Measurements from ENCODE around the gene SRP68. TPM values are rescaled to one million over a fixed set of nuclear protein-coding genes. Genes with fewer than 3 reads are reported as not detected.
"Not testable (repeated sequence)": the region's sequence is repeated elsewhere in the genome, so short reads cannot be mapped to it uniquely, and the experiment has no call there.

The SRP68 gene
- total RNA-seq, 2 experiments from 2014 or later: 81.6 to 83.0 TPM

DNA sequence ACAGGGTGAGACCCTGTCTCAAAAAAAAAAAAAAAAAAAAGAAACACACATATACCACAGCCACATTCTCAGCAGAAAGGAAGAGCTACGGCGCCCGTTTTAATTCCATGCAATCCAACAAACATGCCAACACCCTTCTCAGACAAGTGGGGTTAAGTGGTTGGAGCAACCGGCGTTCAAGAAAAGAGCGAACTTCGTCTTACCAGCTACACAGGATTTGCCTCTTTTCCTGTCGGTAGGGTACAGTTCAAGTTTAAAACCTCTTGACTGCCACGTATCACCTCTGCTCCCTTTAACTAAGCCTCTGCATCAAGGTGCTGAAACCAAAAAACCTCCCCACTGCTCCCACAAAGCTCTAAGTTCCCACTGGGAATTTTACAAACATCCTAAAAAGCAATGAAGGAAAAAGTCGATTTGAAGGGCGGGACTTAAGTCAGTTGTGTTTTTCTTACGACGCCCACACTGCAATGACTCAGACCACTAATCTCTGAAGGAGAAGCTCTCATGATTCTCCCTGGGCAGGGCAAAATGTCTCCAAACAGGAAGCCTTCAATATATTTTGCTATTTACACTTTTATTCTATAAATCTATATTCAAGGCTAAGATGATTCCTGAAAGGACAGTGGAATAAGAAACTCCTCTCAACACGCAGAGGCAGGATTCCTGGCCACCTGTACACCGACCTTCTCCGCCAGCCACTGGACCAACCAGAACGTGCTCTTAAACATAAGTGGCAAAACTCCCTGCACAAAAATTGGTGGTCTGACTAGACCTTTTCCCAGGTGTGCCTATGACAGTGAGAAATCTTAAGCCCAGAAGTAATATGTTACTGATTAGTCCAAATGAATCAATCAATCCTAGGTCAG, 18.8 kb downstream of the SRP68 start:
- no peaks in the 10 kb centered on the region for H3K4me1 Mint-ChIP-seq
- H3K27ac Mint-ChIP-seq: no peak overlapping the region
- POLR2A ChIA-PET: interaction anchor here (0.6 to 0.7 kb wide), 2 partner anchors 81 to 428 kb away, joined by 7 to 8 read pairs; no protein-coding TSS in a partner anchor
- H3K9me3 Mint-ChIP-seq: no peaks in the 10 kb centered on the region
- peaks cover 20% of the 10 kb centered on the region for H3K36me3 Mint-ChIP-seq
- H3K27me3 Mint-ChIP-seq: no peaks in the 10 kb centered on the region
- DNase-seq (no peak), ATAC-seq (ENCODE audit: low read depth) (no peak)
- H3K4me3 Mint-ChIP-seq: no peak overlapping the region

- no peak for ATAC-seq (ENCODE audit: low read depth)
- no peak overlapping the region for H3K4me3 Mint-ChIP-seq
- peaks cover 4% of the 10 kb centered on the region for H3K4me1 Mint-ChIP-seq
- H3K9me3 Mint-ChIP-seq: no peaks in the 10 kb centered on the region
- H3K36me3 Mint-ChIP-seq: peaks cover 19% of the 10 kb centered on the region
- DNase-seq: no peak
- no peak overlapping the region for H3K27ac Mint-ChIP-seq
- H3K27me3 Mint-ChIP-seq: no peaks in the 10 kb centered on the region
- POLR2A ChIA-PET: no interaction called here
Observed at GRCh38 chr17:76051561-76051960, 20.8 kb downstream of the SRP68 start.

DNA sequence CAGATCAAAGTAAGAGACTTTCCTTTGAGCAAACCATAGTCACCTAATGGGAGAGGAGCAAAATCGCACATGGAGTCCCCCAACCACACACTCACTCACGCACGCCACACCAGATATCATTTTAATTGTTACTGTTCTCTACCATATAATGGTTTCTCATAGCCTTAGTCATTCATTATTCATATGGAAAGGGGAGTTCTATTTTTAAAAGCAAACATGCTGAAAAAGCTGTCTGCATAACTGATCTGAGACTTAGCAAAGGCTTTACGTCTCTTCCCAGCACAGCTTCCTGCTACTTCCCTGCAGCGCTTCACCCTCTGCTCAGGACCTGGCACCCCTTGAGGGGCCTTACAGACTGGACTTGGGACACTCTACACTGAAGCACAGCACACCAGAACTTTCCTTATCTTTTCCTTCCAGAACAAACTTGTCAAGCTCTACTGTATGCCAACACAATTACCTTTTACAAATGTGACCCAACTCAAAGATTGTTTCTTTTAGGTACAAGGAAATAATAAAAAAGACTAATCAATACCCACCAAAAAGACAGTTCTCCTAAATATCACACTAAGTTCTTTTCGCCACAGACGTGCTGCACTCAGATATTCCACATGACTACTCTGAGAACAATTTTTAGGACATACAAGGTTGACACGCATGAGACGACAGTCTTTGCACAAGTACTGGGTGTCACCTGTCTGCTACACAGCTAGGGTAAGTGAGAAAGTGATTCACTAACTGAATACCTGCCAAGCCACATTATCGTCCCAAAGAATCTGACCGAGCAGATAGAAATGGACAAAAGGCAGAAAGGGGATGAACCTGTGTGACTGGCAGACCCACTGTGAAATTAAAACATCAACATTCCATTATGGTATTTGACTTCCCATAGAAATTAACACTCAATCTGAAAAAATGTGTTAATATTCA, 21.5 kb downstream of the SRP68 start:
- H3K36me3 Mint-ChIP-seq: peaks cover 19% of the 10 kb centered on the region
- POLR2A ChIA-PET: interaction anchor here (0.5 kb wide), 1 partner anchor 151 kb away, joined by 3 read pairs; no protein-coding TSS in a partner anchor

DNA sequence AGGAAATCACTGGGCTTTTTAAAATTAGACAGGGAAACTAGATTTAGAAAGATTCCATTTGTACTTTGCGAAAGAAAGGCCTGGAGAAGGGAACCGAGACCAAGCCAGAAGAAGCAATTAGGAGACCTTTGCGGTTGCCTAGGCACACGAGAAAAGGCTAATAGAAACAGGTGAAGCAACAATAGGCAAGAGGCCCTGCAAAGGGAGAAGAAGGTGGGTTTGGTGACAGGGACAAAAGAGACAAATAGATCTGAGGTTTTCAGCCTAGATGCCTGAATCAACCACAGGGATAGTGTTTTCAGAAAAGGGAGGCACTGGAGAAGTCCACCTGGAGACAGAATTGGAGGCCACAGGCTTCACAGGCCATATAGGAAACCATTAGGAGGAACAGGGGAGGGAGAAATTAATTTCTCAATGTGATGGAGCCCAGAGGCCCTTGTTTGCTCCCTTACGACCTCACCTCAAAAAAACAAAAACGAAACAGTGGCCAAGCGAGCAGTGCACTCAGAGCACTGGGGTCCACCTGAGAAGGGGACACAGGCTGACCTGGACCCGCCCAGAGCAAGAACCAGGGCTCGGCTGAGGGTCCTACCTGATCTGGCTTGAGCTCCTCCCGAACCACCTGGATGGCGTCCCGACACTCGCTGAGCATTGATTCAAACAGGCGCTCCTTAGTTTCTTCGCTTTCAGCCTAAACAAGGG, 22.3 kb downstream of the SRP68 start:
- DNase-seq (no peak), ATAC-seq (ENCODE audit: low read depth) (no peak)
- Mint-ChIP-seq H3K27ac (no peak overlapping the region), H3K27me3 (no peaks in the 10 kb centered on the region), H3K36me3 (peaks cover 25% of the 10 kb centered on the region), H3K4me3 (no peak overlapping the region), H3K9me3 (no peaks in the 10 kb centered on the region), H3K4me1 (peaks cover 4% of the 10 kb centered on the region)
- POLR2A ChIA-PET: no interaction called here

More for the DNA sequence above, 21.5 kb downstream of the SRP68 start:
- ATAC-seq (ENCODE audit: low read depth) (no peak), DNase-seq (no peak)
- no peaks in the 10 kb centered on the region for H3K9me3 Mint-ChIP-seq
- H3K27me3 Mint-ChIP-seq: no peaks in the 10 kb centered on the region
- no peak overlapping the region for H3K27ac Mint-ChIP-seq
- no peak overlapping the region for H3K4me3 Mint-ChIP-seq
- H3K4me1 Mint-ChIP-seq: peaks cover 4% of the 10 kb centered on the region

DNA sequence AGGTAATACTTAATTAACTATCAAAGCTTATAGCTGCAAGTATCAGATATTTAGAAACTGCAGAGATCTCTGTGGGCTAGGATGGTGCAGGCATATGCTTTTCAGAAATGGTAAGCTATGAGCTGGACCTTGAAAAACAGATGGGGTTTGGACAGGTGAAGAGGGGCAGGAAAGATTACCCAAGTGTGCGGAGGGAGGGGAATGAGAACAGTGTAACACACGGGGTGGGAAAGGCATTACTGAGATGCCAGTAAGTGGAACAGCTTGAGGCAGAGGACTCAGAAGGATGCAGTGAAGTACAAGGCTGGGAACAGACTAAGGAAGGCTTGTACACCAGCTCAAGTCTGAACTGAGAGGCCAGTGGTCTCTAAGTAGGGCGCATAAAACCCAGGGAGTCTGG, 23.1 kb downstream of the SRP68 start:
- Mint-ChIP-seq H3K4me1 (peaks cover 4% of the 10 kb centered on the region), H3K36me3 (peaks cover 26% of the 10 kb centered on the region), H3K4me3 (no peak overlapping the region), H3K27ac (no peak overlapping the region), H3K9me3 (no peaks in the 10 kb centered on the region), H3K27me3 (no peaks in the 10 kb centered on the region)
- no peak for DNase-seq
- POLR2A ChIA-PET: no interaction called here
- no peak for ATAC-seq (ENCODE audit: low read depth)

- no peak for DNase-seq
- peaks cover 4% of the 10 kb centered on the region for H3K4me1 Mint-ChIP-seq
- no peaks in the 10 kb centered on the region for H3K27me3 Mint-ChIP-seq
- H3K27ac Mint-ChIP-seq: no peak overlapping the region
- POLR2A ChIA-PET: no interaction called here
- no peak overlapping the region for H3K4me3 Mint-ChIP-seq
- H3K36me3 Mint-ChIP-seq: peaks cover 24% of the 10 kb centered on the region
- no peak for ATAC-seq (ENCODE audit: low read depth)
- H3K9me3 Mint-ChIP-seq: no peaks in the 10 kb centered on the region
Observed at GRCh38 chr17:76048711-76049110, 23.6 kb downstream of the SRP68 start.

GRCh38 chr17:76048025-76048605, 24.2 kb downstream of the SRP68 start:
- POLR2A ChIA-PET: no interaction called here
- Mint-ChIP-seq H3K9me3 (no peaks in the 10 kb centered on the region), H3K36me3 (peaks cover 27% of the 10 kb centered on the region), H3K4me1 (peaks cover 4% of the 10 kb centered on the region), H3K27ac (peak overlapping the region; percentile 30), H3K27me3 (no peaks in the 10 kb centered on the region), H3K4me3 (no peak overlapping the region)
- ATAC-seq (ENCODE audit: low read depth) (no peak), DNase-seq (no peak)

- Mint-ChIP-seq H3K36me3 (peaks cover 34% of the 10 kb centered on the region), H3K4me1 (peaks cover 4% of the 10 kb centered on the region), H3K4me3 (no peak overlapping the region), H3K27me3 (no peaks in the 10 kb centered on the region), H3K27ac (no peak overlapping the region), H3K9me3 (no peaks in the 10 kb centered on the region)
- no peak for DNase-seq
- POLR2A ChIA-PET: interaction anchor here (0.6 kb wide), 1 partner anchor 58 kb away, joined by 4 read pairs; no protein-coding TSS in a partner anchor
- no peak for ATAC-seq (ENCODE audit: low read depth)
Observed at GRCh38 chr17:76046064-76046463, 26.3 kb downstream of the SRP68 start.

DNA sequence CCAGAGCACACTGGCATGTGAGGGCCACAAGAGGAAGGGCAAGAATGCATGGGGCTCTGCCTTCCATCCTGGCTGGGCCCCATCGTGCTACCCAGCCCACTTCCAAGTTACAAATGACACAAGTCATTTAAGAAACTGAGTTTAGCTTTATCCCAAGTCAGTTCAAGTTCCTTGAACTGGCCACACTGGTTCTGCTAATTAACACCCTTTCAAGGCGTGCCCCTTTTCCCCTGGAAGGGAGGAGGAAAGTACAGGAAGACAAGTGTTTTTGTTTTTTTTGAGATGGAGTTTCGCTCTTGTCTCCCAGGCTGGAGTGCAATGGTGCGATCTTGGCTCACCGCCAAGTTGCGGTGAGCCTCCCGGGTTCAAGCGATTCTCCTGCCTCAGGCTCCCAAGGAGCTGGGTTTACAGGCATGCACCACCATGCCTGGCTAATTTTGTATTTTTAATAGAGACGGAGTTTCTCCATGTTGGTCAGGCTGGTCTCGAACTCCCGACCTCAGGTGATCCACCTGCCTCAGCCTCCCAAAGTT, 27.8 kb downstream of the SRP68 start:
- H3K4me1 Mint-ChIP-seq; H3K9me3 Mint-ChIP-seq; H3K27ac Mint-ChIP-seq; POLR2A ChIA-PET; H3K4me3 Mint-ChIP-seq; ATAC-seq (ENCODE audit: low read depth); H3K27me3 Mint-ChIP-seq; DNase-seq: not testable (repeated sequence)
- H3K36me3 Mint-ChIP-seq: peaks cover 30% of the 10 kb centered on the region

- H3K36me3 Mint-ChIP-seq: peaks cover 36% of the 10 kb centered on the region
- POLR2A ChIA-PET: interaction anchor here (0.6 kb wide), 1 partner anchor 173 kb away, joined by 4 read pairs; no protein-coding TSS in a partner anchor
- not testable (repeated sequence) for H3K4me3 Mint-ChIP-seq
Observed at GRCh38 chr17:76042868-76043267, 29.4 kb downstream of the SRP68 start.

GRCh38 chr17:76040376-76040775, 31.9 kb downstream of the SRP68 start:
- H3K27me3 Mint-ChIP-seq: no peaks in the 10 kb centered on the region
- H3K4me3 Mint-ChIP-seq: no peak overlapping the region
- ATAC-seq (ENCODE audit: low read depth) (no peak), DNase-seq (no peak)
- POLR2A ChIA-PET: interaction anchor here (0.6 to 0.8 kb wide), 2 partner anchors 11 to 385 kb away, joined by 4 to 5 read pairs; no protein-coding TSS in a partner anchor
- H3K36me3 Mint-ChIP-seq: peaks cover 32% of the 10 kb centered on the region
- H3K27ac Mint-ChIP-seq: no peak overlapping the region
- no peaks in the 10 kb centered on the region for H3K9me3 Mint-ChIP-seq
- peaks cover 5% of the 10 kb centered on the region for H3K4me1 Mint-ChIP-seq

More at GRCh38 chr17:76042868-76043267, 29.4 kb downstream of the SRP68 start:
- not testable (repeated sequence) for ATAC-seq (ENCODE audit: low read depth); DNase-seq; H3K4me1 Mint-ChIP-seq; H3K27ac Mint-ChIP-seq; H3K27me3 Mint-ChIP-seq; H3K9me3 Mint-ChIP-seq

GRCh38 chr17:76039121-76039520, 33.2 kb downstream of the SRP68 start:
- POLR2A ChIA-PET: interaction anchor here (0.5 to 1.1 kb wide), 2 partner anchors 10 to 995 kb away, joined by 3 to 4 read pairs; no protein-coding TSS in a partner anchor
- Mint-ChIP-seq H3K4me1 (peaks cover 7% of the 10 kb centered on the region), H3K27ac (no peak overlapping the region), H3K9me3 (no peaks in the 10 kb centered on the region), H3K27me3 (no peaks in the 10 kb centered on the region), H3K4me3 (no peak overlapping the region), H3K36me3 (peaks cover 29% of the 10 kb centered on the region)
- ATAC-seq (ENCODE audit: low read depth) (no peak), DNase-seq (no peak)

Measured in activated naive CD8-positive, alpha-beta T cell treated with anti-CD3 and anti-CD28 coated beads, Interleukin-2, amount 10 ng/mL, durations not matched to agents 7 days and 5 days (primary cell).